NOMO-1 treated with DMSO at 0.1 percent for 48 hours (cell line): ENCODE data around the gene SPANXC.
"Not testable (repeated sequence)": the region's sequence is repeated elsewhere in the genome, so short reads cannot be mapped to it uniquely, and the experiment has no call there.

Experiments
- DNase-seq: peaks from one replicate; lab custom pipeline; 2025; ENCODE audit not compliant: unreplicated experiment; lab: John Stamatoyannopoulos, UW

The SPANXC gene

GRCh38 chrX:141242417-141242816, at the start of gene SPANXC:
Gene SPANXC, minus strand, starts transcription at chrX:141242517. Its CDS starts 60 bp downstream, at chrX:141242457.
- not testable (repeated sequence) for DNase-seq

DNA sequence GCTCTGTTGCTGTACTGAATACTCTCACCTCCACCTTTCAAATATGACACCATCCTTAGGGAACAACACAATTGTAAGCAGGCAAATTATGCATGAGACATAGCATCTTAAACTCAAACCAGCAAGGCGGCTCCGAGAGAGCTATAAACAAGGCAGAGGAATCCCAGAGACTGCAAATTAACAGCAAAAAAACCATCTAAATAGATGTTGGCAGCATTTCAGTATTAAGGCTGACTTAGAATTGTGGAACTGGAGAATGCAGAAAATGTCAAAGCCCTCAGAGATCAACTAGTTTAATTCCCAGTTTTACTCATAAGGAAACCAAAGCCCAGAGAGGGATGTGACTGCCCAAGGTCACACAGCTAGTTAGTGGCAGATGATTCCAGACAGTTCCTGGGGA, 37.2 kb upstream of the SPANXC start:
- DNase-seq: no peak

DNA sequence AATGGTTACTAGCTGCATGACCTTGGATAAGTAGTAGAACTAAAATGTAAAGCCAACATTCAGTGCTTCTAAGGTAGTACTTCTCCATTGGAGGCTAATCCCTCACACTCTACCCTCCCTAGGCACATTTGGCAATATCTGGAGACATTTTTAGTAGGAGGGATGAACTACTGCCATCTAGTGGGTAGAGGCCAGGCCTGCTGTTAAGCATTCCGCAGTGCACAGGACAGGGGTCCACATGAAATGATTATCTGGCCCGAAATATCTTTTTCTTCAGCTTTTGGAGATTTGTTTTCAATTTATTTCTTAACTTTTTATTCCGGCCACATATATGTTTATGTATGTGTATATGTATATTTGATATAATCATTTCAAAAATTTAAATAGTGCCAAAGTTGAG, 36.0 kb upstream of the SPANXC start:
- DNase-seq: peak; percentile 30

GRCh38 chrX:141258080-141258479, 15.8 kb upstream of the SPANXC start:
- DNase-seq: no peak

- DNase-seq: no peak
Observed at GRCh38 chrX:141221611-141222010, 20.7 kb downstream of the SPANXC start.

- DNase-seq: no peak
Observed at GRCh38 chrX:141220342-141221008, 21.8 kb downstream of the SPANXC start.

DNA sequence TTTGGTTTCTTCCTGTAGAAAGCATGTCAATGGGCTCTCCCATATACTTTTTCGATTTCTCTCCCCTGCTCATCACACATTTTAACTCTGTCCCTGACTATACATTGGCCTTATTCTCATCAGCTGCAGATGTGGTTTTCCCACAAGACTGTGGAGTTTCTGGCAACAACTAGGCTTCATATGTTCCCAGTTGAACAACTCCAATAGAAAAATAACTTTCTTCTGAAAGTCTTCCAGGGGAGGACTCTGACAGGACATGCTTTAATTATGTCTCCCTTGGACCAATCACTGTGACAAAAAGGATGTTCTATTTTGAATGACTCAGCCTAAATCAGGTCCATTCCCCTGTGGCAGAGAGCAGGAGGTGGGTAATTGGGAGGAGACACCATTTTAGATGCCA, 28.1 kb downstream of the SPANXC start:
- DNase-seq: no peak

DNA sequence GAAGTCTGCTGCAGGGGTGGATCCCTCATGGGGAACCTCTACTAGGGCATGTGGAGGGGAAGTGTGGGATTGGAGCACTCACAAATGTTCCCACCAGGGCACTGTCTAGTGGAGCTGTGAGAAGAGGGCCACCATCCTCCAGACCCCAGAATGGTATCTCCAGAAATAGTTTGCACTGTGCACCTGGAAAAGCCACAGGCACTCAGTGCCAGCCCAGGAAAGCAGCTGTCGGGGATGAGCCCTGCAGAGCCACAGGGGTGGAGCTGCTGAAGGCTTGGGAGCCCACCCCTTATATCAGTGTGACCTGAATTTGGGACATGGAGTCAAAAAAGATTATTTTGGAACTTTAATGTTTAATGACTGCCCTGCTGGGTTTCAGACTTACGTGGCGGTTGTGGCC, 40.4 kb downstream of the SPANXC start:
- no peak for DNase-seq
